LNCaP clone FGC (cell line): ENCODE data around the gene C6orf89.

Source experiments
- DNase-seq: peaks from one replicate; pipeline ENCODE4 v3.0.0-alpha.2; 2011; ENCODE audit warnings: low read depth
- H3K4me3 ChIP-seq: 2 replicates; pipeline ENCODE4 v1.5.1; 2011; ENCODE audit warnings: mild to moderate bottlenecking, low read depth, low read length, control low read depth
- CTCF ChIP-seq: IDR thresholded peaks from 2 replicates; pipeline ENCODE4 v1.5.1; 2012; ENCODE audit warnings: mild to moderate bottlenecking; ENCODE audit not compliant: control insufficient read depth, insufficient read depth; ENCODE audit errors: extremely low read depth

The C6orf89 gene

DNA sequence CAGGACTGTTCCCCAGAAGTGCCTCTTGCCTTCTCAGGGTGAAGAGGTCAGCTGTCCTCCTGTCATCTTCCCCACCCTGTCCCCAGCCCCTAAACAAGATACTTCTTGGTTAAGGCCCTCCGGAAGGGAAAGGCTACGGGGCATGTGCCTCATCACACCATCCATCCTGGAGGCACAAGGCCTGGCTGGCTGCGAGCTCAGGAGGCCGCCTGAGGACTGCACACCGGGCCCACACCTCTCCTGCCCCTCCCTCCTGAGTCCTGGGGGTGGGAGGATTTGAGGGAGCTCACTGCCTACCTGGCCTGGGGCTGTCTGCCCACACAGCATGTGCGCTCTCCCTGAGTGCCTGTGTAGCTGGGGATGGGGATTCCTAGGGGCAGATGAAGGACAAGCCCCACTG lies 78.6 kb downstream of the C6orf89 start:
- H3K4me3 ChIP-seq, result no peak overlapping the region
- no peak for TF ChIP-seq CTCF
- DNase-seq, result no peak

DNA sequence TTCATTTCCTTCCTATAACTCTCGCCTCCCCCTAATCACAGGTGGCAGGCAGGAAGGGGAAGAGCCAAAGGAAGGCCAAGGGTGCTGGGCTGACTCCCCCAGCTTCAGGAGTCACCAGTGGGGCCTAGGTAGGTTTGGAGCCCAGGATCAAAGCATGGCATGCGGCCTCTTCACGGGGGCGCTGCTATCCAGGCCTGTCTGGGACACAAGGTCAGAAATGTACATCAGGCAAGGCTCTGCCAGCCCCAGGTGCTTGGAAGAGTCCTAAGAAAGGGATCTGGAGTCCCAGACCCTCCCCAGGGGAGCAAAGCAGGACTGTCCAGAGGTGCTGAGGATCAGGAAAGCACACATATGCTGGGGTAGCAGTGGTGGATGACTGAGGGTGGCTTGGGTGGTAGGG lies 79.2 kb downstream of the C6orf89 start:
- TF ChIP-seq CTCF, result no peak
- H3K4me3 ChIP-seq, result no peak overlapping the region
- DNase-seq, result no peak

DNA sequence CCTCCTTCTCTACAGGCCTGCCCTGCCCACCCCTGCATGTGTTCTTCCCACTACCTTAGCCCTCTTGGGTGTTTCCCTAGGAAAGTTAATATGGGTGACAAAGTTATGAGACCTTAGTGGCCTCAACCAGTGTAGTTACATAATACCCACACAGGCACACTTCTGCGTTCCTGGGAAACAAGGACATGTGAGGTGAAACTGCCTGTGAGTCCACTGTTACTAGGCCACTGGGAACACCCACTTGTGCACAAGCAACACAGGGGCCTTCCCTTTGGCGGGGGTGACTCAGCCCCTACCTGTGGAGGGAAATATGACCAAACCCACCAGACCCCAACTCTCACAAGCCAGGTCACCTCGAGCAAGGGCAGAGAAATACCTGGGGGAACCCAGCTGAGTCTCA lies 81.5 kb downstream of the C6orf89 start:
- TF ChIP-seq CTCF, result no peak
- no peak for DNase-seq
- no peak overlapping the region for H3K4me3 ChIP-seq

GRCh38 chr6:36967757-36968156 lies 82.0 kb downstream of the C6orf89 start:
- TF ChIP-seq CTCF, result no peak
- DNase-seq, result no peak
- no peak overlapping the region for H3K4me3 ChIP-seq

- DNase-seq, result no peak
Observed at GRCh38 chr6:36968266-36968977, 82.7 kb downstream of the C6orf89 start.

GRCh38 chr6:36969240-36969691 lies 83.5 kb downstream of the C6orf89 start:
- TF ChIP-seq CTCF, result no peak
- no peak overlapping the region for H3K4me3 ChIP-seq
- DNase-seq, result no peak

More at GRCh38 chr6:36968266-36968977, 82.7 kb downstream of the C6orf89 start:
- H3K4me3 ChIP-seq, result no peak overlapping the region
- no peak for TF ChIP-seq CTCF
